Esophagus muscularis mucosa (tissue), 4 donors: Measurements from ENCODE around the gene NISCH. TPM values are rescaled to one million over a fixed set of nuclear protein-coding genes. Genes with fewer than 3 reads are reported as not detected.
A peak's percentile ranks its signal among the peaks of the same experiment; 100 is the strongest.

ENCODE experiments used
- DNase-seq: peaks from one replicate; pipeline ENCODE4 v3.0.0-alpha.2; 2017; ENCODE audit errors: extremely low spot score
- H3K27ac ChIP-seq, 4 donors: fragments of 200-600 bp; sonication (generic); replicated peaks in 1 of 4; 1 replicate in 3 of 4; 2 replicates in 1 of 4; pipeline ENCODE4 v1.5.1; 2016 to 2019; ENCODE audit warnings: mild to moderate bottlenecking in 1 of 4
- H3K27me3 ChIP-seq, 4 donors: fragments of 200-600 bp; sonication (generic); one replicate each; pipeline versions ENCODE4 v1.5.1 to v1.6.0; 2016 to 2019
- H3K36me3 ChIP-seq, 4 donors: fragments of 200-600 bp; sonication (generic); one replicate each; pipeline ENCODE4 v1.5.1; 2016 to 2019
- H3K4me1 ChIP-seq, 4 donors: fragments of 200-600 bp; sonication (generic); one replicate each; pipeline ENCODE4 v1.5.1; 2016 to 2019
- H3K4me3 ChIP-seq, 4 donors: fragments of 200-600 bp; sonication (generic); 1 replicate in 2 of 4; 2 replicates in 2 of 4; pipeline ENCODE4 v1.5.1; 2016 to 2019; ENCODE audit warnings: mild to moderate bottlenecking in 4 of 4, moderate library complexity in 1 of 4
- H3K9me3 ChIP-seq, 4 donors: fragments of 200-600 bp; sonication (generic); 1 replicate in 3 of 4; 2 replicates in 1 of 4; pipeline ENCODE4 v1.5.1; 2016 to 2019
- EP300 ChIP-seq: sonication (generic); formaldehyde crosslinking; IDR thresholded peaks from one replicate; pipeline ENCODE4 v1.6.1; 2017; ENCODE audit warnings: antibody characterized with exemption
- POLR2A ChIP-seq: fragments of 450-650 bp; IDR thresholded peaks from one replicate; pipeline ENCODE4 v1.6.1; 2017; ENCODE audit warnings: antibody characterized with exemption, moderate library complexity, mild to moderate bottlenecking, low read depth
- POLR2AphosphoS5 ChIP-seq, 2 donors: sonication (generic); formaldehyde crosslinking; IDR thresholded peaks; one replicate each; pipeline ENCODE4 v1.6.1; 2017; ENCODE audit warnings: antibody characterized with exemption in 2 of 2
- WGBS: methylation state at CpG from one replicate; pipeline ENCODE4 v1.1.5; 2018; 5-methylcytosine and 5-hydroxymethylcytosine counted together
- intact Hi-C: fragments of 100-400 bp; cut with DNase I; formaldehyde crosslinking; loops from one replicate; pipeline ENCODE4 v1.15.1; 2023
- total RNA-seq, 4 donors: library from RNA; depleted of rRNA; stranded (reverse); fragments of >200 nt; gene quantifications; one replicate each; pipeline versions ENCODE4 v1.1.0 to v1.2.1, GENCODE V29; 2016
- TF ChIP-seq, protein P1 (sequence below), 3 experiments: fragments of 200-600 bp in 2 of 3; fragments of 450-650 bp in 1 of 3; sonication (generic) in 2 of 3; IDR thresholded peaks; one replicate each; pipeline ENCODE4 v1.5.1; 2017 to 2019; ENCODE audit warnings: antibody characterized with exemption in 3 of 3, mild to moderate bottlenecking in 2 of 3, moderate library complexity in 1 of 3

NISCH gene
- total RNA-seq, 4 donors from 2014 or later = 71.9 to 110 (median 88.0) TPM

DNA sequence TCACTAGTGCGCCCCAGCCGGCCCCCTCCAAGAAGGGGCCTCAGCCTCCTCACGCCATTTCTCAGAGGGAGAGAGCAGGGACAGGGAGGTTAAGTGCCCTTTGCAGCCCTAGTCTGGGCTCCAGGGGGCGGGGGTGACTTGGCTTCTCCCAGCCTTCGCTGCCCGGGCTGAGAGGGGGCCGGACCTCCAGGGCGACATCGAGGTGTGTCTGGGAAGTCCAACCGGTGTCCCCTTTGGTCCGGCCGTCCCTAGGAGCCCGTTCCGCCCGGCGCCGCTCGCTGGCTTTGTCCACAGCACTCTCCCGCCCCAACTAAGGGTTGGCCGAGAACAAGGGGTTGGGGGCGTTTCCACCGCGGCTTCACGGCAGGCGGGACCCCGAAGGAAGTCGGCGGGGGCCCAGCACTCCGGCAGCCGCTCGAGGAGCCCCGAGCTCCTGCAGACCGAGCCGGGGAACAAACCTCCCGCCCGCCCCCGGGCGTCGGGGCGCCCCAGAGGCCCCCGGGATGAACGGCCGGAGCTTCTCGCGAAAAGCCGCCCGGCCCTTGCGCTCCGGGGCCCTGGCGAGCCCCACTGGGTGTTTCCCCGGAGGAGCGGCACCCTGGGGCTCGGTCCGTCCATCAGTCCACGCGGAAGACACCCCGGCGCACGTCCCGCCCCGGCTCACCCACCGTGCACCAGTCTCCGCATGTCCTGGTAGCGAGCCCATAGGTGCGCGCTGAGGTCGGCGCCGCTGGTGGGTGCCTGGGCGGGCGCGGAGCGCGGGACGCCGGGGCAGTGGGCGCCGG, 77.6 kb downstream of the NISCH start:
- no peak for TF ChIP-seq POLR2A
- TF ChIP-seq POLR2AphosphoS5 (IDR thresholded peaks at IDR 0.05) = no peak
- TF ChIP-seq EP300 = no peak
- TF ChIP-seq, protein P1, sequence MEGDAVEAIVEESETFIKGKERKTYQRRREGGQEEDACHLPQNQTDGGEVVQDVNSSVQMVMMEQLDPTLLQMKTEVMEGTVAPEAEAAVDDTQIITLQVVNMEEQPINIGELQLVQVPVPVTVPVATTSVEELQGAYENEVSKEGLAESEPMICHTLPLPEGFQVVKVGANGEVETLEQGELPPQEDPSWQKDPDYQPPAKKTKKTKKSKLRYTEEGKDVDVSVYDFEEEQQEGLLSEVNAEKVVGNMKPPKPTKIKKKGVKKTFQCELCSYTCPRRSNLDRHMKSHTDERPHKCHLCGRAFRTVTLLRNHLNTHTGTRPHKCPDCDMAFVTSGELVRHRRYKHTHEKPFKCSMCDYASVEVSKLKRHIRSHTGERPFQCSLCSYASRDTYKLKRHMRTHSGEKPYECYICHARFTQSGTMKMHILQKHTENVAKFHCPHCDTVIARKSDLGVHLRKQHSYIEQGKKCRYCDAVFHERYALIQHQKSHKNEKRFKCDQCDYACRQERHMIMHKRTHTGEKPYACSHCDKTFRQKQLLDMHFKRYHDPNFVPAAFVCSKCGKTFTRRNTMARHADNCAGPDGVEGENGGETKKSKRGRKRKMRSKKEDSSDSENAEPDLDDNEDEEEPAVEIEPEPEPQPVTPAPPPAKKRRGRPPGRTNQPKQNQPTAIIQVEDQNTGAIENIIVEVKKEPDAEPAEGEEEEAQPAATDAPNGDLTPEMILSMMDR (IDR thresholded peaks at IDR 0.05) = no peak
- H3K27me3 ChIP-seq = no peaks in the 10 kb centered on the region

GRCh38 chr3:52533623-52534280, 78.3 kb downstream of the NISCH start, which contains the start of gene NT5DC2:
TSS of gene NT5DC2 (minus strand) at chr3:52533857. CDS start at chr3:52533737, 120 bp downstream.
- Histone ChIP-seq H3K27me3 (no peaks in the 10 kb centered on the region), H3K4me1 (peaks cover 77 to 92% (median 89%) of the 10 kb centered on the region in 4 donors), H3K27ac (peak within 1 kb of the TSS; percentile 87 to 95 (median 88)), H3K36me3 (peaks cover 0 to 4% (median 3%) of the 10 kb centered on the region in 4 donors), H3K9me3 (no peaks in the 10 kb centered on the region), H3K4me3 (peak within 1 kb of the TSS; percentile 69 to 88 (median 76))
- TF ChIP-seq EP300 (no peak), POLR2AphosphoS5 (IDR thresholded peaks at IDR 0.05) (peak in 1 of 2 donors; percentile 52), POLR2A (no peak)
- intact Hi-C loops = loop anchor here (5.0 kb wide), 2 partner anchors 46 to 61 kb away; no protein-coding TSS in a partner anchor
- DNase-seq = no peak
- 0% methylated on average over 5 of the region's 91 CpGs for WGBS

More for the DNA sequence above, 77.6 kb downstream of the NISCH start:
- intact Hi-C loops = loop anchor here (5.0 kb wide), 2 partner anchors 46 to 61 kb away; no protein-coding TSS in a partner anchor
- 31% methylated on average over 3 of the region's 78 CpGs for WGBS
- peak overlapping the region; percentile 69 to 88 (median 76) for H3K4me3 ChIP-seq
- H3K9me3 ChIP-seq = no peaks in the 10 kb centered on the region
- DNase-seq = no peak
- H3K4me1 ChIP-seq = peaks cover 74 to 90% (median 85%) of the 10 kb centered on the region in 4 donors
- H3K27ac ChIP-seq = peak overlapping the region; percentile 71 to 80 (median 76)
- peaks cover 2 to 11% (median 10%) of the 10 kb centered on the region in 4 donors for H3K36me3 ChIP-seq

DNA sequence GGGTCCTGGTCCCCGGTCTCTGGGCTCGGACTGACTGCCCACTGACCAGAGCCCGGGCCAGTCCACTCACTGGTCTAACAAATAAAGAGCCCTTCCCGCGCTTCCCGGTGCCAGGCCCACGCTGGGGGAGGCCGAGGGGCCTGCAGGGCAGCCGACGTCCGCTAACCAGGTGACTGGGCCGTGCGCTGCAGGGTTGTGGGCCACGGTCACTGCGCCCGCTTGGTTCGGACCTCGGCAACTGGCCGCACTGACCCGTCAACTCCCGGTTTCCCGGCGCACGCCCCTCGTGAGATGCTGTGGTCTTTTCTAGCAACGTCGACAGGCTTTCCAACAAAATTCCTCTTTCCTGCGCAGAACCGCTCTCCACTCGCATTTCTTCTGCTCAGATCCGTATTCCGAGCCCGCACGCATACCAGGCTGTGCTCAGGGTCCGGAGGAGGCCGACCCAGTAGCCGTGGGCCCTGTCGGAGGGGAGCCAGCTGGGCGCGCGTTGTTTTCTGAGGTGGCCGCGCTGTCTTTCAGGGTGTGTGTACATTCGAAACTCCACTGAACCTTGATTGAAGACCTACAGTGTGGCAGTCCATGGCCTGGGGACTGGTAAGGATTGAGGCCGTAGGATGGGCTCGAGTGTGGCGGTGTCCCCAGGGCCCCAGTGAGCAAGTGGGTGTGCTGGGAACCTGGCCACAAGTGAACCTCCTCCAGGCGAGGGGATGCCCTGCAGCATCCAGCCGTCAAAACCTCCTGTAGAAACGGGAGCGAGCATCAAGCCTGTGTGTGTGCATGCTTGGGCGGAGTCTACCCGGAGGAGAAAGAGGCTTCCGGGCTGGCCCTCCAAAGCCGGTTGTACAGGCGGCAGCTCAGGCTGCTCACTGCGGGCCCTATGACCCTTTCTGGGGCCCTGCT, 79.1 kb downstream of the NISCH start:
- H3K27me3 ChIP-seq = no peaks in the 10 kb centered on the region
- no peaks in the 10 kb centered on the region for H3K9me3 ChIP-seq
- peak overlapping the region; percentile 87 to 95 (median 88) for H3K27ac ChIP-seq
- peaks cover 77 to 92% (median 89%) of the 10 kb centered on the region in 4 donors for H3K4me1 ChIP-seq
- H3K36me3 ChIP-seq = no peaks in the 10 kb centered on the region
- no peak for DNase-seq
- 48% methylated on average over 17 of the region's 57 CpGs for WGBS
- peak overlapping the region; percentile 69 to 88 (median 76) for H3K4me3 ChIP-seq
- intact Hi-C loops = loop anchor here (5.0 kb wide), 2 partner anchors 47 to 62 kb away; no protein-coding TSS in a partner anchor
- TF ChIP-seq, protein P1 (IDR thresholded peaks at IDR 0.05) = no peak
- TF ChIP-seq POLR2A = no peak
- no peak for TF ChIP-seq EP300
- TF ChIP-seq POLR2AphosphoS5 (IDR thresholded peaks at IDR 0.05) = no peak

GRCh38 chr3:52535411-52536111, 80.2 kb downstream of the NISCH start:
- Histone ChIP-seq H3K27me3 (no peaks in the 10 kb centered on the region), H3K27ac (peak overlapping the region; percentile 87 to 95 (median 88)), H3K4me3 (peak overlapping the region in 2 of 4 donors; percentile 73 to 81), H3K4me1 (peaks cover 74 to 88% (median 87%) of the 10 kb centered on the region in 4 donors), H3K9me3 (no peaks in the 10 kb centered on the region), H3K36me3 (peaks cover 0 to 5% (median 0%) of the 10 kb centered on the region in 4 donors)
- no peak for DNase-seq
- intact Hi-C loops = no loop called here
- TF ChIP-seq EP300 (no peak), POLR2AphosphoS5 (IDR thresholded peaks at IDR 0.05) (no peak), POLR2A (no peak)
- TF ChIP-seq, protein P1 (IDR thresholded peaks at IDR 0.05) = no peak
- 94% methylated on average over 19 of the region's 19 CpGs for WGBS
